Ascending aorta (tissue), 2 donors: ENCODE data around the gene SETDB1. TPM values are rescaled to one million over a fixed set of nuclear protein-coding genes. Genes with fewer than 3 reads are reported as not detected.

Source experiments
- DNase-seq, 2 donors: peaks; one replicate each; pipeline ENCODE4 v3.0.0-alpha.2; 2019; ENCODE audit warnings: low spot score in 2 of 2
- H3K27ac ChIP-seq, 2 donors: fragments of 200-600 bp; sonication (generic); one replicate each; pipeline ENCODE4 v1.5.1; 2016 to 2017; ENCODE audit warnings: mild to moderate bottlenecking in 1 of 2
- H3K27me3 ChIP-seq: fragments of 200-600 bp; sonication (generic); one replicate; pipeline ENCODE4 v1.5.1; 2017
- H3K36me3 ChIP-seq, 2 donors: fragments of 200-600 bp; sonication (generic); one replicate each; pipeline ENCODE4 v1.5.1; 2016
- H3K4me1 ChIP-seq, 2 donors: fragments of 200-600 bp; sonication (generic); one replicate each; pipeline ENCODE4 v1.5.1; 2016 to 2017; ENCODE audit warnings: mild to moderate bottlenecking in 1 of 2
- H3K4me3 ChIP-seq, 2 donors: fragments of 200-600 bp; sonication (generic); one replicate each; pipeline ENCODE4 v1.5.1; 2016 to 2017; ENCODE audit warnings: mild to moderate bottlenecking in 1 of 2
- H3K9me3 ChIP-seq, 2 donors: fragments of 200-600 bp; sonication (generic); one replicate each; pipeline ENCODE4 v1.5.1; 2016
- intact Hi-C: fragments of 100-400 bp; cut with DNase I; formaldehyde crosslinking; loops from one replicate; pipeline ENCODE4 v1.15.1; 2023
- total RNA-seq: library from RNA; depleted of rRNA; stranded (reverse); fragments of >200 nt; gene quantifications from one replicate; pipeline ENCODE4 v1.1.0, GENCODE V29; 2016
- TF ChIP-seq, protein P1 (sequence below), 3 experiments: fragments of 200-600 bp in 2 of 3; fragments of 450-650 bp in 1 of 3; sonication (generic) in 2 of 3; IDR thresholded peaks; one replicate each; pipeline ENCODE4 v1.5.1; 2016 to 2019; ENCODE audit warnings: antibody characterized with exemption in 3 of 3, mild to moderate bottlenecking in 1 of 3, moderate library complexity in 1 of 3

Gene SETDB1
- total RNA-seq, 1 donor from 2014 or later, result 21.3 TPM

DNA sequence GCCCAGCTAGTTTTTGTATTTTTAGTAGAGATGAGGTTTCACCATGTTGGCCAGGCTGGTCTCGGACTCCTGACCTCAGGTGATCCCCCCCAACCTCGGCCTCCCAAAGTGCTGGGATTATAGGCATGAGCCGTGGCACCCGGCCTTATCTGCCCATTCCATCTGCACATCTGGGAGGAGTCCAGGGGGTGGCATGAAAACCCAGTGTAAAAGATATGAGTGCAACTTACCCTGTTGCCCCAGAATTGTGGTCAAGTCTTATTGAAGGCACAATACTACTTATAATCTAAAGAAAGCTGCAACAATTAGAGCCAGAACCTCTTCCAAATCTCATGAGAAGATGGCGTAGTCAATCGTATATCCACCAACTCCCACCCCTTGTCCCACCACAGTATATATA is 20.9 kb upstream of the SETDB1 start:
- Histone ChIP-seq H3K4me1 (no peaks in the 10 kb centered on the region), H3K27ac (no peak overlapping the region), H3K36me3 (no peaks in the 10 kb centered on the region), H3K27me3 (no peaks in the 10 kb centered on the region), H3K4me3 (no peak overlapping the region), H3K9me3 (no peaks in the 10 kb centered on the region)
- intact Hi-C loops, result no loop called here
- no peak for DNase-seq
- TF ChIP-seq, protein P1, sequence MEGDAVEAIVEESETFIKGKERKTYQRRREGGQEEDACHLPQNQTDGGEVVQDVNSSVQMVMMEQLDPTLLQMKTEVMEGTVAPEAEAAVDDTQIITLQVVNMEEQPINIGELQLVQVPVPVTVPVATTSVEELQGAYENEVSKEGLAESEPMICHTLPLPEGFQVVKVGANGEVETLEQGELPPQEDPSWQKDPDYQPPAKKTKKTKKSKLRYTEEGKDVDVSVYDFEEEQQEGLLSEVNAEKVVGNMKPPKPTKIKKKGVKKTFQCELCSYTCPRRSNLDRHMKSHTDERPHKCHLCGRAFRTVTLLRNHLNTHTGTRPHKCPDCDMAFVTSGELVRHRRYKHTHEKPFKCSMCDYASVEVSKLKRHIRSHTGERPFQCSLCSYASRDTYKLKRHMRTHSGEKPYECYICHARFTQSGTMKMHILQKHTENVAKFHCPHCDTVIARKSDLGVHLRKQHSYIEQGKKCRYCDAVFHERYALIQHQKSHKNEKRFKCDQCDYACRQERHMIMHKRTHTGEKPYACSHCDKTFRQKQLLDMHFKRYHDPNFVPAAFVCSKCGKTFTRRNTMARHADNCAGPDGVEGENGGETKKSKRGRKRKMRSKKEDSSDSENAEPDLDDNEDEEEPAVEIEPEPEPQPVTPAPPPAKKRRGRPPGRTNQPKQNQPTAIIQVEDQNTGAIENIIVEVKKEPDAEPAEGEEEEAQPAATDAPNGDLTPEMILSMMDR (IDR thresholded peaks at IDR 0.05), result no peak

DNA sequence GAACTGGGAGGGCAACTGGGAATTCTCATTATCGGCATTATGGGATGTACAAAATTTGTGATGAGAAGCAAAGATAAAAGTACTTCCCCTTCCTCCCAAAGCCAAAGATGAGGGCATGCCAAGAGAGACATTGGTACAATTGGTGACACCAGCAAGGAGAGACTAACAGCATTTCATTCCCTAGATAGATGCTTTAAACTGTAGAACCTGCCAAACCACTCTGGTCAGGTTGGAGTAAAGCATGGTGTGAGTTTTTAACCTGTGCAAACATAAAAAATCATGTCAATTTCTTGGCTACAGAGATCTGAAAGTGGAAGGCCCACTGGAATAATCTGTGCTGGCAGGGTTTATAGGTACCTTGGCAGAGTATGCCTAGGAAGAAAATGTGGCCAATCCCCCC is 19.8 kb upstream of the SETDB1 start:
- intact Hi-C loops, result no loop called here
- no peak overlapping the region for H3K4me3 ChIP-seq
- no peaks in the 10 kb centered on the region for H3K4me1 ChIP-seq
- TF ChIP-seq, protein P1 (IDR thresholded peaks at IDR 0.05), result no peak
- no peak for DNase-seq
- no peaks in the 10 kb centered on the region for H3K27me3 ChIP-seq
- no peaks in the 10 kb centered on the region for H3K9me3 ChIP-seq
- H3K27ac ChIP-seq, result no peak overlapping the region
- no peaks in the 10 kb centered on the region for H3K36me3 ChIP-seq

DNA sequence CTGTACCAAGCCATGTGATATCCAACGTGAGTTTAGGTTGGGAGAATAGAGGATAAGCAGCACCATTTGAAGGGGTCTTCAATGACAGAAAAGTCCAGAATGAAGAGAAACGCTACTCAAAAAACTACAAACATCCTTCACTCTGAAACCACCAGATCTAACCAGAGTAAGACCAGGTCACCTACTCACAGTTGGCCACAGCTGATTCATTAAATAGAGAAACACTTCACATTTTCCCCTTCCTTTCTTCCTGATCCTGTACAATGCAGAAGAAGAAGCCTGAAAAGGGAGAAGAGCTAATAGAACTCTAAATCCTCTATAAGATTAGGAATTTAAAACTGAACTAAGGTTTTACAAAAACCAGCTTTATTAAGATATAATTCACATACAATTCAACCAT is 19.4 kb upstream of the SETDB1 start:
- H3K4me1 ChIP-seq, result no peaks in the 10 kb centered on the region
- DNase-seq, result no peak
- no peak overlapping the region for H3K4me3 ChIP-seq
- TF ChIP-seq, protein P1 (IDR thresholded peaks at IDR 0.05), result no peak
- no peaks in the 10 kb centered on the region for H3K9me3 ChIP-seq
- intact Hi-C loops, result no loop called here
- no peaks in the 10 kb centered on the region for H3K36me3 ChIP-seq
- H3K27me3 ChIP-seq, result no peaks in the 10 kb centered on the region
- H3K27ac ChIP-seq, result no peak overlapping the region

DNA sequence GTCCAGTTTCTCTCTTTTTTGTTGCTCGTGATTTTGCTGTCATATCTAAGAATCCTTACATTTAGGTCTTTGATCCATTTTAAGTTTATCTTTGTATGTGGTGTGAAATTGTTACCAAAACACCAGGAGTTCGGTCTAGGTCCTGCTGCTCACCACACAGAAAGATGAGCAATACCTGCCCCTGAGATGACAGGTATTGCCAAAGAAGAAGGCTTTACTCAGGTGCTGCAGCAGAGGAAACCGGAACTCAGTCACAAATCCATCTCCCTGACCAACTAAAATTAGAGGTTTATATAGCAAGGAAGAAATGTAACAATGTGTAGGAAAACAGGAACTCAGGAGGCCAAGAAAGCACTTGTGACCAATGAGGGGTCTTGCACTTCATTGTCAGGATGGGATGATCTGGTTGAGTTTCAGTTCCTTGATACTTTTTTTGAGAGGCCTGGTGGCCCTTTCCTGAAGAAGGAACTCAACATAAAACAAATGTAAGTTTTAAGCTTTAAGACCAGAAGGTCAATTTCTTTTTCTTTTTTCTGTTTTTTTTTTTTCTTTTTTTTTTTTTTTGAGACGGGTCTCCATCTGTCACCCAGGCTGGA is 16.5 kb upstream of the SETDB1 start:
- H3K4me3 ChIP-seq, result no peak overlapping the region
- no peaks in the 10 kb centered on the region for H3K36me3 ChIP-seq
- no peaks in the 10 kb centered on the region for H3K9me3 ChIP-seq
- intact Hi-C loops, result no loop called here
- no peak overlapping the region for H3K27ac ChIP-seq
- no peaks in the 10 kb centered on the region for H3K27me3 ChIP-seq
- H3K4me1 ChIP-seq, result no peaks in the 10 kb centered on the region
- TF ChIP-seq, protein P1 (IDR thresholded peaks at IDR 0.05), result no peak
- DNase-seq, result no peak

DNA sequence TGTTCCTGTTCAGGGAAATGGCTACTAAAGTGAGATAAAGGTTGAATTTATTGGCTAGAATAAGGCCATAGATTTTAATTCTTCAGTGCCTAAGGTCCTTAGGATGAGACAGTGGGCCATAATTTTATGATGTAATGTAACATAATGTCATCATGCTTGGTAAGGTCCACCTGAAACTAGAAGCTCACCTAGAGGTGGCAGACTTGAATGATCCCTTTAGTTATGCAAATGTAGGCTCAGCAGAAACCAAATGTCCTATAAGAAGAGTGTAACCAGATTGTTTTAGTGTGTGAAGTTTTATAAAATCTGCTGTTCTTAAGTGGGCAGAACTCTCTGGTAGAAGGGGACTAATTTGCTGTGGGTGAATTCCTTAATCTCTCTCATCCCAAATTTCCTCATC is 13.5 kb upstream of the SETDB1 start:
- no peaks in the 10 kb centered on the region for H3K4me1 ChIP-seq
- no peaks in the 10 kb centered on the region for H3K9me3 ChIP-seq
- no peaks in the 10 kb centered on the region for H3K27me3 ChIP-seq
- intact Hi-C loops, result no loop called here
- H3K36me3 ChIP-seq, result no peaks in the 10 kb centered on the region
- DNase-seq, result no peak
- TF ChIP-seq, protein P1 (IDR thresholded peaks at IDR 0.05), result no peak
- H3K4me3 ChIP-seq, result no peak overlapping the region
- no peak overlapping the region for H3K27ac ChIP-seq

DNA sequence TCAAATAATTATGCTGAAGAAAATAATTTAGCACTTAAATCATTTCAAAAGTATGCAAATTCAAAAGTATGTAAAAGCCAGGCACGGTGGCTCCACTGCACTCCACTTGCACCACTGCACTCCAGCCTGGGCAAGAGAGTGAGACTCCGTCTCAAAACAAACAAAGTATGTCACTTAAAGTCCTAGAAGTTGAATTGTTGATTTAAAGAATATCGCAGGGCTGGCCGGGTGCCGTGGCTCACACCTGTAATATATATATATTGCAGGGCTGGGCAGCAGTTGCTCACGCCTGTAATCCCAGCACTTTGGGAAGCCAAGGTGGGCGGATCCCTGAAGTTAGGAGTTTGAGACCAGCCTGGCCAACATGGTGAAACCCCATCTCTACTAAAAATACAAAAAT is 8.8 kb upstream of the SETDB1 start:
- TF ChIP-seq, protein P1 (IDR thresholded peaks at IDR 0.05), result no peak
- Histone ChIP-seq H3K4me3 (no peak overlapping the region), H3K36me3 (no peaks in the 10 kb centered on the region), H3K9me3 (no peaks in the 10 kb centered on the region), H3K4me1 (no peaks in the 10 kb centered on the region), H3K27me3 (no peaks in the 10 kb centered on the region), H3K27ac (no peak overlapping the region)
- DNase-seq, result no peak
- intact Hi-C loops, result no loop called here
